HEK293 (cell line): ENCODE results near the gene TMEM37.

ENCODE experiments used
- ZNF335 ChIP-seq: fragments of 450-650 bp; formaldehyde crosslinking; conservative IDR thresholded peaks from 2 replicates; pipeline ENCODE4 v1.5.1; 2016; ENCODE audit warnings: missing biosample characterization, missing genetic modification characterization
- TF ChIP-seq, protein P1 (sequence below): fragments of 450-650 bp; formaldehyde crosslinking; IDR thresholded peaks from 2 replicates; pipeline ENCODE4 v1.5.1; 2016; ENCODE audit warnings: missing biosample characterization, missing genetic modification characterization
- TF ChIP-seq, protein P2 (sequence below): fragments of 450-650 bp; formaldehyde crosslinking; conservative IDR thresholded peaks from 2 replicates; pipeline ENCODE4 v1.5.1; 2016; ENCODE audit warnings: low read depth, missing biosample characterization, missing genetic modification characterization
- TF ChIP-seq, protein P3 (sequence below): fragments of 450-650 bp; formaldehyde crosslinking; IDR thresholded peaks from 2 replicates; pipeline ENCODE4 v1.5.1; 2016; ENCODE audit warnings: missing biosample characterization, missing genetic modification characterization

DNA sequence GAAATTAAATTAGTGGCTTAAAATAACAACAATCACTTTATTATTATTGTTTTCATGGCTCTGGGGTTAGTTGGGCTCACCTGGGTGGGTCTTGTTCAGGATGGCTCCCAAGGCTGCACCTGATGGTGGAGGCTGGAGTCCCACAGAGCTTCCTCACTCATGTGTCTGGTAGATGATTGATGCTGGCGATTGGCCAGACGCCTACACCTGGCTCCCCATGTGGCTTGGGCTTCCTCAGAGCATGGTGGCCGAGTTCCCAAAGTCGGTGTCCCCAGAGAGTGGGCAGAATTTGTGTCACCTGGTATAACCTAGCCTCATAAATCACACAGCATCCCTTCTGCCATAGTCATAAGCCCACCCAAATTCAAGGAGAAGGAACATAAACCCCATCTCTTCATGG, 46.7 kb upstream of the TMEM37 start:
- TF ChIP-seq, protein P1, sequence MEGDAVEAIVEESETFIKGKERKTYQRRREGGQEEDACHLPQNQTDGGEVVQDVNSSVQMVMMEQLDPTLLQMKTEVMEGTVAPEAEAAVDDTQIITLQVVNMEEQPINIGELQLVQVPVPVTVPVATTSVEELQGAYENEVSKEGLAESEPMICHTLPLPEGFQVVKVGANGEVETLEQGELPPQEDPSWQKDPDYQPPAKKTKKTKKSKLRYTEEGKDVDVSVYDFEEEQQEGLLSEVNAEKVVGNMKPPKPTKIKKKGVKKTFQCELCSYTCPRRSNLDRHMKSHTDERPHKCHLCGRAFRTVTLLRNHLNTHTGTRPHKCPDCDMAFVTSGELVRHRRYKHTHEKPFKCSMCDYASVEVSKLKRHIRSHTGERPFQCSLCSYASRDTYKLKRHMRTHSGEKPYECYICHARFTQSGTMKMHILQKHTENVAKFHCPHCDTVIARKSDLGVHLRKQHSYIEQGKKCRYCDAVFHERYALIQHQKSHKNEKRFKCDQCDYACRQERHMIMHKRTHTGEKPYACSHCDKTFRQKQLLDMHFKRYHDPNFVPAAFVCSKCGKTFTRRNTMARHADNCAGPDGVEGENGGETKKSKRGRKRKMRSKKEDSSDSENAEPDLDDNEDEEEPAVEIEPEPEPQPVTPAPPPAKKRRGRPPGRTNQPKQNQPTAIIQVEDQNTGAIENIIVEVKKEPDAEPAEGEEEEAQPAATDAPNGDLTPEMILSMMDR (tag by site-specific recombination) = no peak
- no peak for TF ChIP-seq ZNF335 (tag by site-specific recombination)
- TF ChIP-seq, protein P2, sequence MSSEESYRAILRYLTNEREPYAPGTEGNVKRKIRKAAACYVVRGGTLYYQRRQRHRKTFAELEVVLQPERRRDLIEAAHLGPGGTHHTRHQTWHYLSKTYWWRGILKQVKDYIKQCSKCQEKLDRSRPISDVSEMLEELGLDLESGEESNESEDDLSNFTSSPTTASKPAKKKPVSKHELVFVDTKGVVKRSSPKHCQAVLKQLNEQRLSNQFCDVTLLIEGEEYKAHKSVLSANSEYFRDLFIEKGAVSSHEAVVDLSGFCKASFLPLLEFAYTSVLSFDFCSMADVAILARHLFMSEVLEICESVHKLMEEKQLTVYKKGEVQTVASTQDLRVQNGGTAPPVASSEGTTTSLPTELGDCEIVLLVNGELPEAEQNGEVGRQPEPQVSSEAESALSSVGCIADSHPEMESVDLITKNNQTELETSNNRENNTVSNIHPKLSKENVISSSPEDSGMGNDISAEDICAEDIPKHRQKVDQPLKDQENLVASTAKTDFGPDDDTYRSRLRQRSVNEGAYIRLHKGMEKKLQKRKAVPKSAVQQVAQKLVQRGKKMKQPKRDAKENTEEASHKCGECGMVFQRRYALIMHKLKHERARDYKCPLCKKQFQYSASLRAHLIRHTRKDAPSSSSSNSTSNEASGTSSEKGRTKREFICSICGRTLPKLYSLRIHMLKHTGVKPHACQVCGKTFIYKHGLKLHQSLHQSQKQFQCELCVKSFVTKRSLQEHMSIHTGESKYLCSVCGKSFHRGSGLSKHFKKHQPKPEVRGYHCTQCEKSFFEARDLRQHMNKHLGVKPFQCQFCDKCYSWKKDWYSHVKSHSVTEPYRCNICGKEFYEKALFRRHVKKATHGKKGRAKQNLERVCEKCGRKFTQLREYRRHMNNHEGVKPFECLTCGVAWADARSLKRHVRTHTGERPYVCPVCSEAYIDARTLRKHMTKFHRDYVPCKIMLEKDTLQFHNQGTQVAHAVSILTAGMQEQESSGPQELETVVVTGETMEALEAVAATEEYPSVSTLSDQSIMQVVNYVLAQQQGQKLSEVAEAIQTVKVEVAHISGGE = no peak
- TF ChIP-seq, protein P3, sequence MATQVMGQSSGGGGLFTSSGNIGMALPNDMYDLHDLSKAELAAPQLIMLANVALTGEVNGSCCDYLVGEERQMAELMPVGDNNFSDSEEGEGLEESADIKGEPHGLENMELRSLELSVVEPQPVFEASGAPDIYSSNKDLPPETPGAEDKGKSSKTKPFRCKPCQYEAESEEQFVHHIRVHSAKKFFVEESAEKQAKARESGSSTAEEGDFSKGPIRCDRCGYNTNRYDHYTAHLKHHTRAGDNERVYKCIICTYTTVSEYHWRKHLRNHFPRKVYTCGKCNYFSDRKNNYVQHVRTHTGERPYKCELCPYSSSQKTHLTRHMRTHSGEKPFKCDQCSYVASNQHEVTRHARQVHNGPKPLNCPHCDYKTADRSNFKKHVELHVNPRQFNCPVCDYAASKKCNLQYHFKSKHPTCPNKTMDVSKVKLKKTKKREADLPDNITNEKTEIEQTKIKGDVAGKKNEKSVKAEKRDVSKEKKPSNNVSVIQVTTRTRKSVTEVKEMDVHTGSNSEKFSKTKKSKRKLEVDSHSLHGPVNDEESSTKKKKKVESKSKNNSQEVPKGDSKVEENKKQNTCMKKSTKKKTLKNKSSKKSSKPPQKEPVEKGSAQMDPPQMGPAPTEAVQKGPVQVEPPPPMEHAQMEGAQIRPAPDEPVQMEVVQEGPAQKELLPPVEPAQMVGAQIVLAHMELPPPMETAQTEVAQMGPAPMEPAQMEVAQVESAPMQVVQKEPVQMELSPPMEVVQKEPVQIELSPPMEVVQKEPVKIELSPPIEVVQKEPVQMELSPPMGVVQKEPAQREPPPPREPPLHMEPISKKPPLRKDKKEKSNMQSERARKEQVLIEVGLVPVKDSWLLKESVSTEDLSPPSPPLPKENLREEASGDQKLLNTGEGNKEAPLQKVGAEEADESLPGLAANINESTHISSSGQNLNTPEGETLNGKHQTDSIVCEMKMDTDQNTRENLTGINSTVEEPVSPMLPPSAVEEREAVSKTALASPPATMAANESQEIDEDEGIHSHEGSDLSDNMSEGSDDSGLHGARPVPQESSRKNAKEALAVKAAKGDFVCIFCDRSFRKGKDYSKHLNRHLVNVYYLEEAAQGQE (tag by site-specific recombination) = no peak
